Endothelial cell of umbilical vein (primary cell): ENCODE results near the gene CCDC34. TPM values are rescaled to one million over a fixed set of nuclear protein-coding genes. Genes with fewer than 3 reads are reported as not detected.

Source experiments
- BruUV-seq: library from RNA; stranded (reverse); fragments of 400-500 nt; replicated peaks from 2 replicates; lab custom pipeline; 2021; lab: Mats Ljungman, UMichigan
- CTCF ChIA-PET: fragments of 300-600, 350-600 bp; sonication (Branson Sonifier 250); formaldehyde crosslinking; loops from one replicate; lab custom pipeline; 2021; ENCODE audit warnings: antibody characterized with exemption, inconsistent platforms; lab: Charles Lee
- POLR2A ChIA-PET: fragments of 300-600, 350-600 bp; sonication (Branson Sonifier 250); formaldehyde crosslinking; loops from one replicate; lab custom pipeline; 2021; ENCODE audit warnings: antibody characterized with exemption, inconsistent platforms; lab: Charles Lee
- DNase-seq: peaks from one replicate; pipeline ENCODE4 v3.0.0-alpha.2; 2011; ENCODE audit warnings: low read depth, low spot score
- FAIRE-seq: peaks from 2 replicates; lab custom pipeline; 2011; peaks lifted over from hg19 to GRCh38; lab: Jason Lieb, UNC
- H2AFZ ChIP-seq: 2 replicates; pipeline ENCODE4 v1.6.0; 2012; ENCODE audit warnings: low read depth, low read length, control low read depth, inconsistent platforms
- H3K27ac ChIP-seq: 2 replicates; pipeline ENCODE4 v1.5.1; 2011; ENCODE audit warnings: low read depth, mild to moderate bottlenecking, control low read depth, low read length, moderate library complexity; ENCODE audit not compliant: insufficient read depth
- H3K27me3 ChIP-seq, 2 experiments: 2 replicates each; pipeline versions ENCODE4 v1.6.0 to v1.6.1; 2011; ENCODE audit warnings: low read length in 2 of 2, mixed read lengths in 1 of 2; ENCODE audit not compliant: control insufficient read depth in 2 of 2, insufficient read depth in 2 of 2
- H3K36me3 ChIP-seq, 2 experiments: 2 replicates in 1 of 2; 3 replicates in 1 of 2; pipeline ENCODE4 v1.5.1; 2011; ENCODE audit warnings: low read length in 2 of 2, mild to moderate bottlenecking in 1 of 2, moderate library complexity in 1 of 2; ENCODE audit not compliant: control insufficient read depth in 2 of 2, insufficient read depth in 2 of 2; ENCODE audit errors: extremely low read depth in 1 of 2
- H3K4me1 ChIP-seq: 3 replicates; pipeline ENCODE4 v1.5.1; 2011; ENCODE audit warnings: mild to moderate bottlenecking, low read length; ENCODE audit not compliant: control insufficient read depth, insufficient read depth; ENCODE audit errors: extremely low read depth
- H3K4me2 ChIP-seq: 2 replicates; pipeline ENCODE4 v1.6.1; 2011; ENCODE audit warnings: low read length, control low read depth, mixed read lengths; ENCODE audit not compliant: insufficient read depth
- H3K4me3 ChIP-seq, 3 experiments: fragments of 200-600 bp in 1 of 3; sonication (generic), shearing (Covaris generic) in 1 of 3; replicated peaks in 1 of 3; 2 replicates each; pipeline ENCODE4 v1.5.1; 2011 to 2016; ENCODE audit warnings: control low read depth in 3 of 3, low read length in 3 of 3, mild to moderate bottlenecking in 2 of 3, inconsistent platforms in 1 of 3, low read depth in 1 of 3, moderate library complexity in 1 of 3; ENCODE audit not compliant: insufficient read depth in 1 of 3
- H3K79me2 ChIP-seq: 2 replicates; pipeline ENCODE4 v1.6.0; 2012; ENCODE audit warnings: low read length, inconsistent platforms; ENCODE audit not compliant: control insufficient read depth, insufficient read depth
- H3K9ac ChIP-seq: replicated peaks from 2 replicates; pipeline ENCODE3; 2011; ENCODE audit warnings: low read length, control low read depth; ENCODE audit not compliant: insufficient read depth; ENCODE audit errors: extremely low read depth
- H3K9me1 ChIP-seq: replicated peaks from 3 replicates; pipeline ENCODE4 v1.6.0; 2011; ENCODE audit warnings: mild to moderate bottlenecking, low read length; ENCODE audit not compliant: control insufficient read depth, insufficient read depth; ENCODE audit errors: extremely low read depth
- H3K9me3 ChIP-seq: replicated peaks from 2 replicates; pipeline ENCODE4 v1.5.1; 2012; ENCODE audit warnings: low read length, inconsistent platforms; ENCODE audit not compliant: control insufficient read depth, insufficient read depth
- H4K20me1 ChIP-seq: replicated peaks from 2 replicates; pipeline ENCODE3; 2011; ENCODE audit warnings: mild to moderate bottlenecking, low read length; ENCODE audit not compliant: control insufficient read depth, insufficient read depth; ENCODE audit errors: extremely low read depth
- EZH2 ChIP-seq: IDR thresholded peaks from 2 replicates; pipeline ENCODE4 v1.6.1; 2012; ENCODE audit warnings: borderline replicate concordance, low read depth, mild to moderate bottlenecking, moderate library complexity, low read length, inconsistent platforms; ENCODE audit not compliant: severe bottlenecking
- FOS ChIP-seq: IDR thresholded peaks from 2 replicates; pipeline ENCODE4 v1.6.1; 2011; ENCODE audit warnings: mild to moderate bottlenecking, low read length, moderate library complexity, borderline replicate concordance; ENCODE audit not compliant: insufficient read depth
- GATA2 ChIP-seq: IDR thresholded peaks from 2 replicates; pipeline ENCODE4 v1.7.0; 2011; ENCODE audit warnings: low read depth, mild to moderate bottlenecking, moderate library complexity, mixed read lengths, low read length; ENCODE audit not compliant: insufficient read length, insufficient read depth
- JUN ChIP-seq: IDR thresholded peaks from 2 replicates; pipeline ENCODE4 v1.6.1; 2011; ENCODE audit warnings: borderline replicate concordance, low read depth; ENCODE audit not compliant: insufficient read length, insufficient read depth
- MYC ChIP-seq: IDR thresholded peaks from one replicate; pipeline ENCODE4 v1.6.1; 2011; ENCODE audit warnings: mild to moderate bottlenecking, low read depth, low read length
- POLR2A ChIP-seq: IDR thresholded peaks from 2 replicates; pipeline ENCODE4 v1.6.1; 2012; ENCODE audit warnings: low read depth, mild to moderate bottlenecking, control low read depth, low read length
- POLR2AphosphoS5 ChIP-seq: IDR thresholded peaks from 2 replicates; pipeline ENCODE4 v1.6.1; 2012; ENCODE audit warnings: low read depth, mild to moderate bottlenecking, control low read depth, low read length, moderate library complexity; ENCODE audit not compliant: insufficient read depth
- dilution Hi-C: fragments of 300-500 bp; cut with MboI; formaldehyde crosslinking; loops from one replicate; pipeline ENCODE4 v1.15.0; 2019; ENCODE audit warnings: low sequenced_read_pairs; ENCODE audit not compliant: extremely low pct_ligation_motif_present
- intact Hi-C: fragments of 100-400 bp; cut with micrococcal nuclease; formaldehyde crosslinking; loops from one replicate; pipeline ENCODE4 v1.10.0; 2022
- polyA plus RNA-seq, 4 experiments: library from polyadenylated mRNA; depleted of rRNA in 3 of 4; stranded (reverse) in 3 of 4; unstranded in 1 of 4; fragments of >200 nt; gene quantifications; 2 replicates each; pipeline versions ENCODE4 v1.2.1 to v1.2.3, GENCODE V29; 2011 to 2012; ENCODE audit warnings: missing spikeins in 1 of 4
- total RNA-seq: library from RNA; stranded (reverse); gene quantifications from 2 replicates; pipeline ENCODE4 v1.2.3, GENCODE V29; 2021
- TF ChIP-seq, protein P1 (sequence below): IDR thresholded peaks from 2 replicates; pipeline ENCODE4 v1.6.1; 2011; ENCODE audit not compliant: insufficient read depth, insufficient read length
- TF ChIP-seq, protein P2 (sequence below), 2 donors: IDR thresholded peaks; 1 replicate in 1 of 2; 2 replicates in 1 of 2; pipeline ENCODE4 v1.5.1; 2011; ENCODE audit warnings: low read length in 2 of 2, mild to moderate bottlenecking in 2 of 2, moderate library complexity in 2 of 2, control low read depth in 1 of 2, inconsistent platforms in 1 of 2, low read depth in 1 of 2; ENCODE audit not compliant: insufficient read depth in 1 of 2; ENCODE audit errors: extremely low read depth in 1 of 2

Gene CCDC34
- total and polyA plus RNA-seq, 2 donors (not counting 3 experiments of a cell fraction or from before 2014, with no cell fraction given), result 2.3 to 11.4 TPM

DNA sequence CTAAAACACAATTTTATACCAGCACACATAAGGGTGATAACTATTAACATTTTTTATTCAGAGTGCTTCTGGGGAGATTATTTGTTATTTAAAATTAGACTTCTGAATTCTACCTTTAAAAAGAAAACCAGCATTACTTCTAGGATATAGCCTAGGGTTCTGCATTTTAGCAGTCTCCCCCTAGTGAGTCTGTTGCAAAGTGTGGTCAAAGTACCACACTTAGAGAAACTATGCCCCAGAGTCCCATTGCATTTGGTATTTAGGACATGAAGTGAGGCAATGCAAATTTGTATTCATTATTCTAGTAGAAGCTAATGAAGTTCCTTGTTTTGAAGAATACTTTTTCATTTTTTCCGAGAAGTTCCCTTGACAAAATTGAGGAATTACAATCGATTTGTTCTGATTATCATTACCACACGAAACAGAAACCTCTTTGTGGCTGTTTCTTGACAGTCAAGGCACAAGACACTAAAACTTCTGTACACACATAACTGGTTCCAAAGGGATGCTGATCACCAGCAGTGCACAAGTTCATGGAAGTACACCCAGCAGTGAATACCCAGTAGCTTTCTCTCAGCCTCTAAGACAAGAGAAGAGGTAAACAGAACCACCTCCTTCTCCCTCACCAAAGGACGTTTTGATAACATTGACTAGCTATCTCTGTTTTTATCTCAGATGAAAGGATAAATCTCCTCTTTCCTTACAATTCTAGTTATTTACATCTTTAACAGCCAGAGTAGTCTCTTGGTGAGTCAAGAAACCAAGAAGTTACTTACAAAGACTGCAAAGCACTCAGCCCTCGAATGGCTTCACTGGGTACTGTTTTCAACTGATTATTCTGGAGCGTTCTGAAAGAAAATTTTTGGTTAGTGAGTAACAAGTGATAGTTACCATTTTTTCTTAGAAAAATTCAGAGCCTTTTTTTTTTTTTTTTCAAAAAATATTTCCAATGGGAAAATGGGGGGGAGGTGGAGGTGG, 27.6 kb upstream of the CCDC34 start:
- TF ChIP-seq POLR2A, result no peak
- ChIA-PET POLR2A (no interaction called here), CTCF (no interaction called here)
- no peaks in the 10 kb centered on the region for H4K20me1 ChIP-seq
- intact Hi-C loops (no loop called here), dilution Hi-C loops (no loop called here)
- H3K27me3 ChIP-seq, result no peaks in the 10 kb centered on the region
- no peaks in the 10 kb centered on the region for H3K36me3 ChIP-seq
- peaks cover 7% of the 10 kb centered on the region for H3K4me1 ChIP-seq
- DNase-seq (no peak), FAIRE-seq (no peak)
- H3K79me2 ChIP-seq, result no peaks in the 10 kb centered on the region
- no peak overlapping the region for H2AFZ ChIP-seq
- no peak overlapping the region for H3K9ac ChIP-seq
- no peak overlapping the region for H3K4me3 ChIP-seq
- no peaks in the 10 kb centered on the region for H3K9me1 ChIP-seq
- no peaks in the 10 kb centered on the region for H3K9me3 ChIP-seq
- H3K4me2 ChIP-seq, result no peak overlapping the region
- no peak overlapping the region for H3K27ac ChIP-seq
- no TSS peak for BruUV-seq

DNA sequence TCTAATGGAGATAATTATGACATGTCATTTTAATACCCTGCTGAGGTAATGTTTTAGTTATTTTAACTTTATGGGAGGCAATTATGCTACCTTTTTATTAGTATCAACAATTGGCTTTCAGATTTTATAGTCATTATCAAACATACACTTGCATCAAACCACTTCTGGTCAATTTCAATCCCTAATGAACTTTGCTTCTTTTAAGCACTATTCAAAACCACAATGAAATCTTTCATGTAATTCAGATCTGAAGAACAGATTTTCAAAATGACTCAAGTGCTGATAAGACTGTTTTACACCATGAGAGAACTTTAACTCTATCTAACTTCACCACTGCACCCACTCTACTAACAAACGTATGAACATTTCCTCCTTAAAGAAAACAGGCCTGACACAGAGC, 25.9 kb upstream of the CCDC34 start:
- Histone ChIP-seq H3K4me1 (peaks cover 12% of the 10 kb centered on the region), H3K79me2 (no peaks in the 10 kb centered on the region), H3K27me3 (no peaks in the 10 kb centered on the region), H3K9me1 (no peaks in the 10 kb centered on the region), H3K4me3 (no peak overlapping the region), H2AFZ (no peak overlapping the region), H3K27ac (no peak overlapping the region), H3K36me3 (no peaks in the 10 kb centered on the region), H3K9me3 (no peaks in the 10 kb centered on the region), H4K20me1 (no peaks in the 10 kb centered on the region), H3K9ac (no peak overlapping the region), H3K4me2 (no peak overlapping the region)
- intact Hi-C loops (loop anchor here (2.0 kb wide), 1 partner anchor 68 kb away; no protein-coding TSS in a partner anchor), dilution Hi-C loops (no loop called here)
- POLR2A ChIA-PET, result no interaction called here
- no TSS peak for BruUV-seq
- no peak for TF ChIP-seq POLR2AphosphoS5
- TF ChIP-seq MYC, result no peak
- TF ChIP-seq FOS, result no peak
- TF ChIP-seq, protein P1, sequence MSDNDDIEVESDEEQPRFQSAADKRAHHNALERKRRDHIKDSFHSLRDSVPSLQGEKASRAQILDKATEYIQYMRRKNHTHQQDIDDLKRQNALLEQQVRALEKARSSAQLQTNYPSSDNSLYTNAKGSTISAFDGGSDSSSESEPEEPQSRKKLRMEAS, result no peak
- TF ChIP-seq GATA2, result no peak
- no peak for TF ChIP-seq JUN
- no peak for TF ChIP-seq POLR2A
- no peak for TF ChIP-seq EZH2
- TF ChIP-seq, protein P2, sequence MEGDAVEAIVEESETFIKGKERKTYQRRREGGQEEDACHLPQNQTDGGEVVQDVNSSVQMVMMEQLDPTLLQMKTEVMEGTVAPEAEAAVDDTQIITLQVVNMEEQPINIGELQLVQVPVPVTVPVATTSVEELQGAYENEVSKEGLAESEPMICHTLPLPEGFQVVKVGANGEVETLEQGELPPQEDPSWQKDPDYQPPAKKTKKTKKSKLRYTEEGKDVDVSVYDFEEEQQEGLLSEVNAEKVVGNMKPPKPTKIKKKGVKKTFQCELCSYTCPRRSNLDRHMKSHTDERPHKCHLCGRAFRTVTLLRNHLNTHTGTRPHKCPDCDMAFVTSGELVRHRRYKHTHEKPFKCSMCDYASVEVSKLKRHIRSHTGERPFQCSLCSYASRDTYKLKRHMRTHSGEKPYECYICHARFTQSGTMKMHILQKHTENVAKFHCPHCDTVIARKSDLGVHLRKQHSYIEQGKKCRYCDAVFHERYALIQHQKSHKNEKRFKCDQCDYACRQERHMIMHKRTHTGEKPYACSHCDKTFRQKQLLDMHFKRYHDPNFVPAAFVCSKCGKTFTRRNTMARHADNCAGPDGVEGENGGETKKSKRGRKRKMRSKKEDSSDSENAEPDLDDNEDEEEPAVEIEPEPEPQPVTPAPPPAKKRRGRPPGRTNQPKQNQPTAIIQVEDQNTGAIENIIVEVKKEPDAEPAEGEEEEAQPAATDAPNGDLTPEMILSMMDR (IDR thresholded peaks at IDR 0.05; ENCODE audit: extremely low read depth in 1 of 2, insufficient read depth in 1 of 2, low read depth in 1 of 2, low read length in 2 of 2), result no peak
- DNase-seq (no peak), FAIRE-seq (no peak)
- CTCF ChIA-PET, result no interaction called here
